Gastroesophageal sphincter (tissue), 4 donors: ENCODE results near the gene MTUS2. TPM values are rescaled to one million over a fixed set of nuclear protein-coding genes. Genes with fewer than 3 reads are reported as not detected.
"Not testable (repeated sequence)": the region's sequence is repeated elsewhere in the genome, so short reads cannot be mapped to it uniquely, and the experiment has no call there.

Experiments
- ATAC-seq: fragments of 150-250 bp; one replicate; pipeline ENCODE4 v1.9.1; 2016; ENCODE audit warnings: mild to moderate bottlenecking, moderate library complexity
- H3K27ac ChIP-seq, 4 donors: fragments of 200-600 bp; sonication (generic) in 3 of 4; 1 replicate in 3 of 4; 2 replicates in 1 of 4; pipeline ENCODE4 v1.5.1; 2016 to 2019
- H3K27me3 ChIP-seq: fragments of 200-600 bp; sonication (generic); one replicate; pipeline ENCODE4 v1.5.1; 2019
- H3K36me3 ChIP-seq, 2 donors: fragments of 200-600 bp; sonication (generic); one replicate each; pipeline ENCODE4 v1.5.1; 2019; ENCODE audit warnings: control low read depth in 1 of 2
- H3K4me1 ChIP-seq, 3 donors: fragments of 200-600 bp; sonication (generic); 1 replicate in 2 of 3; 2 replicates in 1 of 3; pipeline ENCODE4 v1.5.1; 2016 to 2019; ENCODE audit warnings: control low read depth in 2 of 3
- H3K4me3 ChIP-seq, 2 donors: fragments of 200-600 bp; sonication (generic); one replicate each; pipeline ENCODE4 v1.5.1; 2019; ENCODE audit warnings: mild to moderate bottlenecking in 1 of 2, moderate library complexity in 1 of 2
- H3K9me3 ChIP-seq, 3 donors: fragments of 200-600 bp; sonication (generic); one replicate each; pipeline ENCODE4 v1.5.1; 2017 to 2019; ENCODE audit warnings: control low read depth in 2 of 3
- EP300 ChIP-seq: sonication (generic); formaldehyde crosslinking; IDR thresholded peaks from one replicate; pipeline ENCODE4 v1.6.1; 2017; ENCODE audit warnings: antibody characterized with exemption, mild to moderate bottlenecking
- POLR2A ChIP-seq, 2 donors: fragments of 450-650 bp; IDR thresholded peaks; one replicate each; pipeline ENCODE4 v1.6.1; 2017; ENCODE audit warnings: antibody characterized with exemption in 2 of 2, mild to moderate bottlenecking in 2 of 2, moderate library complexity in 1 of 2
- POLR2AphosphoS5 ChIP-seq: sonication (generic); formaldehyde crosslinking; IDR thresholded peaks from one replicate; pipeline ENCODE4 v1.6.1; 2017; ENCODE audit warnings: antibody characterized with exemption
- WGBS, 2 donors: methylation state at CpG; one replicate each; pipeline ENCODE4 v1.1.5; 2018; ENCODE audit warnings: low coverage in 1 of 2; 5-methylcytosine and 5-hydroxymethylcytosine counted together
- total RNA-seq, 4 donors: library from RNA; depleted of rRNA; stranded (reverse); fragments of >200 nt; gene quantifications; one replicate each; pipeline ENCODE4 v1.1.0, GENCODE V29; 2016
- TF ChIP-seq, protein P1 (sequence below), 4 experiments: fragments of 200-600 bp in 2 of 4; fragments of 450-650 bp in 2 of 4; sonication (generic) in 1 of 4; IDR thresholded peaks; one replicate each; pipeline ENCODE4 v1.5.1; 2017 to 2019; ENCODE audit warnings: antibody characterized with exemption in 4 of 4, mild to moderate bottlenecking in 2 of 4, moderate library complexity in 2 of 4

MTUS2 gene
- total RNA-seq, 4 donors from 2014 or later, result 0.67 to 36.7 (median 18.4) TPM

DNA sequence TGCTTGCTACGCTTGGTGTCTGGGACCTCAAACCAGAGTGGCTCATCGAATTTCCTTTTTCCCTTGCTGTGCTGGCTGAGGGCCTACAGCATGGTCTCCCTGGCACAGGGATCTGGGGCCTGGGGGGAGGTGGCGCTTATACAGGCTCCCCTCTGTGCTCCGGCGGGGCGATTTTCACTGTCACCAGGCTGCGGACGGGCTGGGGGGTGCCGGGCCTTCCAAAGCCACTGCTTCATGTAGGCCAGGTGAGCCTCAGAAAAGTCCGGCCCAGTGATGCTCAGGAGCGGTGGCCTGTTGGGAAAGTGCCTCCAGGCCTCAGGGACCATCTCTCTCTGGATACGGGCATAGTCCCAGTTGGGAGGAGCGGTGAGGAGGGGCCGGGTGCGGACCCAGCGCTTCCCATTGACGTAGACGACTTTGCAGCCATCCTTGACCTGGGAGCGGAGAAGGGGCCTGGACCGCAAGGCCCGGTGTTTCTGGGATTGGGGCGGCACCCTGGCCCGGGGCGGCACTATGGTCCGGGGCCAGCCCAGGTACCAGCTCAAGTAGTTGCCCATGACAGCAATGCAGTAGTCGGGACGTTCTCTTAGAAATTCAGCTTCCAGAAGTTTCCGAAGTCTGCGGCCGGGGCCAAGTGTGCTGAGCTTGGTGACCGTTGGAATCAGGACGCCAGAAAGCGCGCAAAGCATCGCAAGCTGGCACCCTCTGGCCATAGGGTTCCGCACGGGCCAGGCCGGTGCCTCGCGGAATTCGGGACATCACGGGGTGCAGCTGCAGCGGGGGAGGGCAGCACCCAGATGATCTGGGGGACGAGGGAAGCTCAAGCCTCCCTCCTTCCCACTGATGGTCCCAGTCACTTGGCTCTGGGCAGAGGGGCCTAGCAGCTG is 519.5 kb downstream of the MTUS2 start:
- no peaks in the 10 kb centered on the region for H3K27me3 ChIP-seq
- ATAC-seq, result no peak
- 100% methylated on average over 1 of the region's 44 CpGs for WGBS, 2 donors
- TF ChIP-seq POLR2A (IDR thresholded peaks at IDR 0.05) (no peak), POLR2AphosphoS5 (no peak), EP300 (no peak)
- TF ChIP-seq, protein P1, sequence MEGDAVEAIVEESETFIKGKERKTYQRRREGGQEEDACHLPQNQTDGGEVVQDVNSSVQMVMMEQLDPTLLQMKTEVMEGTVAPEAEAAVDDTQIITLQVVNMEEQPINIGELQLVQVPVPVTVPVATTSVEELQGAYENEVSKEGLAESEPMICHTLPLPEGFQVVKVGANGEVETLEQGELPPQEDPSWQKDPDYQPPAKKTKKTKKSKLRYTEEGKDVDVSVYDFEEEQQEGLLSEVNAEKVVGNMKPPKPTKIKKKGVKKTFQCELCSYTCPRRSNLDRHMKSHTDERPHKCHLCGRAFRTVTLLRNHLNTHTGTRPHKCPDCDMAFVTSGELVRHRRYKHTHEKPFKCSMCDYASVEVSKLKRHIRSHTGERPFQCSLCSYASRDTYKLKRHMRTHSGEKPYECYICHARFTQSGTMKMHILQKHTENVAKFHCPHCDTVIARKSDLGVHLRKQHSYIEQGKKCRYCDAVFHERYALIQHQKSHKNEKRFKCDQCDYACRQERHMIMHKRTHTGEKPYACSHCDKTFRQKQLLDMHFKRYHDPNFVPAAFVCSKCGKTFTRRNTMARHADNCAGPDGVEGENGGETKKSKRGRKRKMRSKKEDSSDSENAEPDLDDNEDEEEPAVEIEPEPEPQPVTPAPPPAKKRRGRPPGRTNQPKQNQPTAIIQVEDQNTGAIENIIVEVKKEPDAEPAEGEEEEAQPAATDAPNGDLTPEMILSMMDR (IDR thresholded peaks at IDR 0.05), result no peak
- no peaks in the 10 kb centered on the region for H3K36me3 ChIP-seq
- H3K4me1 ChIP-seq, result no peaks in the 10 kb centered on the region
- no peak overlapping the region for H3K4me3 ChIP-seq
- peaks cover 0 to 23% (median 0%) of the 10 kb centered on the region in 3 donors for H3K9me3 ChIP-seq
- H3K27ac ChIP-seq, result no peak overlapping the region

DNA sequence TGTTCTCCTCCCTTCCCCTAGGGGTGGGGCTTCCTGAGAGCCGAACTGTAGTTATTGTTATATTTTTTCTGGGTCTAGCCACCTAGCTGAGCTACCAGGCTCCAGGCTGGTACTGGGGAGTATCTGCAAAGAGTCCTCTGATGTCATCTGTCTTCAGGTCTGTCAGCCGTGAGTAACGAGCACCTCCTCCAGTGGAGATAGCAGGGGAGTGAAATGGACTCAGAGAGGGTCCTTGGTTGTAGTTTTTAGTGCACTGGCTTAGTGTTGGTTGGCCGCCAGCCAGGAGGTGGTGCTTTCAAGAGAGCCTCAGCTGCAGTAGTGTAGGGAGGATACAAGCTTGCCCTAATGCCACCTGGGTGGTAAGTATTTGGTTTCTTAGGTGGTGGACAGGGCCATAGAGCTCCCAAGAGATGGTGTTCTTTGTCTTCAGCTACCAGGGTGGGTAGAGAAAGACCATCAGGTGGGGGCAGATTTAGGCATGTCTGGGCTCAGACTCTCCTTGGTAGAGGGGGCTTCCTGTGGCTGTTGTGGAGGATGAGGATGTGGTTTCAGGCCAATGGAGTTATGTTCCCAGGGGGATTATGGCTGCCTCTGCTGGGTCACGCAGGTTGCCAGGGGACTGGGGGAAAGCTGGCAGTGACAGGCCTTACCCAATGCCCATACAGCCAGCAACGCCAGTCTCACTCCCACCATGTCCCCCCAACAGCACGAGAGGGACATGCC is 525.9 kb downstream of the MTUS2 start:
- H3K4me3 ChIP-seq, H3K36me3 ChIP-seq, H3K27ac ChIP-seq, H3K27me3 ChIP-seq, ATAC-seq, H3K4me1 ChIP-seq: not testable (repeated sequence)
- peaks cover 0 to 18% (median 0%) of the 10 kb centered on the region in 3 donors for H3K9me3 ChIP-seq
- 0% methylated on average over 1 of the region's 7 CpGs; no CpG with 5 or more reads in 1 of the 2 donors for WGBS, 2 donors

DNA sequence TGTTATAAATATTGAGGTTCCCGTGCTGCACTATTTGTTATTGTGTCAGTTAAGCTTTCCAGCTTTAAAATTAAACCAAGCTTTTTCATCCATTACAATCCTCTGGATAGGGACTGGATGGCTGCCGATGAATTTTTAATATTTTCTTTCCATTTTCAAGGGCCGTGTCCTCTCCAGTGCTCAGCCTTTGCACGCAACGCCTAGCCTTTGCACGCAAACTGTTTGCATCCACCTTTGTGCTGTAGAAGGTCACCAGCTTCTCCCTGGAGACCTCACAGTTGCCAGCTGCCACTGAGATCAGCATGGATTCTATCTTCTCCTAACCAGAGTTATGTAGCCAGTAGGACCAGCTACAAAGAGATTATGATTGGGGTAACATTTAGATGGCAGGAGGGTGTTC is 534.9 kb downstream of the MTUS2 start:
- H3K9me3 ChIP-seq, result no peaks in the 10 kb centered on the region
- H3K4me3 ChIP-seq, result no peak overlapping the region
- no peak overlapping the region for H3K27ac ChIP-seq
- 68 to 75% methylated on average over 1 to 6 of the region's 6 CpGs for WGBS, 2 donors
- TF ChIP-seq EP300, result no peak
- TF ChIP-seq POLR2A (IDR thresholded peaks at IDR 0.05), result no peak
- TF ChIP-seq, protein P1 (IDR thresholded peaks at IDR 0.05), result no peak
- TF ChIP-seq POLR2AphosphoS5, result no peak
- no peaks in the 10 kb centered on the region for H3K36me3 ChIP-seq
- no peak for ATAC-seq
- H3K4me1 ChIP-seq, result no peaks in the 10 kb centered on the region
- H3K27me3 ChIP-seq, result no peaks in the 10 kb centered on the region

DNA sequence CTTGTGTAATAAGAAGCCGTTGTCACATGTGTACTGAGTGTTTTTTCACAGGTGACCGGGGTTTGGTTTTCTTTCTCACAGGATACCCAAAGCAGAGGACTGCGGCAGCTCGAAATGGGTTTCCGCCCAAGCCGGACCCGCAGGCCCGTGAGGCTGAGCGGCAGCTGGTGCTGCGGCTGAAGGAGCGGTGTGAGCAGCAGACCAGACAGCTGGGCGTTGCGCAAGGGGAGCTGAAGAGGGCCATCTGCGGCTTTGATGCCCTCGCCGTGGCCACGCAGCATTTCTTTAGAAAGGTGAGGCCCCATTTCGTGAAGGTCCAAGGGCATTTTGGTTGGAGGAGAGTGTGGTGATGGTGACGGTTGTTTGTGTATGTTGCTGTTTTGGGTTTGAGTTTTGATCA is 539.0 kb downstream of the MTUS2 start:
- H3K4me1 ChIP-seq, result no peaks in the 10 kb centered on the region
- no peak for ATAC-seq
- TF ChIP-seq POLR2A (IDR thresholded peaks at IDR 0.05) (no peak), POLR2AphosphoS5 (no peak)
- TF ChIP-seq, protein P1 (IDR thresholded peaks at IDR 0.05), result no peak
- H3K27me3 ChIP-seq, result no peaks in the 10 kb centered on the region
- H3K4me3 ChIP-seq, result no peak overlapping the region
- no peak overlapping the region for H3K27ac ChIP-seq
- H3K36me3 ChIP-seq, result no peaks in the 10 kb centered on the region
- 88% methylated on average over 6 of the region's 19 CpGs; no CpG with 5 or more reads in 1 of the 2 donors for WGBS, 2 donors
- no peaks in the 10 kb centered on the region for H3K9me3 ChIP-seq

DNA sequence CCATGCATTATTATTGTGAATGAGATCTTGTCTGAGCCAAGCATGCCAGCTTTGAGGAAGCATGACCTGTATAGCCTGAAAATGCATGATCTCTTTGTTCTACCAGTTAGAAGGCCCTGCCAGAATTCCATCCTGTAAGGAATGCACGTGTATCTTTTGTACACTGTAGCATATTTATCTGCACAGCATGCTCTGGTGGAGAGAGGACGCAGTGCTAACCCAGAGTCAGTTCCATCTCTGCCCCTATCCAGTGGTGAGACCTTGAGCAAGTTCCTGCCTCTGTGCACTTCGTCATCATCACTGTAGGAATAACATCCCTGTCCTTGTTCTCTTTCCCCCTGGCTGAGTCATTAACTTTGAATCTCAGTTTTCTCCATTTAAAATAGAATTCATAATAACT is 541.6 kb downstream of the MTUS2 start:
- Histone ChIP-seq H3K27ac (no peak overlapping the region), H3K4me1 (no peaks in the 10 kb centered on the region), H3K27me3 (no peaks in the 10 kb centered on the region), H3K9me3 (no peaks in the 10 kb centered on the region), H3K4me3 (no peak overlapping the region), H3K36me3 (no peaks in the 10 kb centered on the region)
- TF ChIP-seq POLR2A (IDR thresholded peaks at IDR 0.05) (no peak), EP300 (no peak), POLR2AphosphoS5 (no peak)
- TF ChIP-seq, protein P1 (IDR thresholded peaks at IDR 0.05), result no peak
- 67 to 73% methylated on average over 3 of the region's 3 CpGs for WGBS, 2 donors
- no peak for ATAC-seq
